Ishikawa (cell line): ENCODE measurements around the gene KLF9.

ENCODE experiments used
- EGR1 ChIP-seq: IDR thresholded peaks from 2 replicates; pipeline ENCODE4 v1.6.1; 2012
- EP300 ChIP-seq: IDR thresholded peaks from 2 replicates; pipeline ENCODE4 v1.6.1; 2012; ENCODE audit warnings: borderline replicate concordance
- FOXM1 ChIP-seq: IDR thresholded peaks from 2 replicates; pipeline ENCODE4 v1.6.1; 2012; ENCODE audit warnings: low read depth, borderline replicate concordance
- NFIC ChIP-seq: IDR thresholded peaks from 2 replicates; pipeline ENCODE4 v1.6.1; 2012
- RAD21 ChIP-seq: IDR thresholded peaks from 2 replicates; pipeline ENCODE4 v1.6.1; 2012; ENCODE audit warnings: low read depth
- TAF1 ChIP-seq: IDR thresholded peaks from 2 replicates; pipeline ENCODE4 v1.6.1; 2012; ENCODE audit warnings: low read depth, mild to moderate bottlenecking
- TF ChIP-seq, protein P1 (sequence below): IDR thresholded peaks from 2 replicates; pipeline ENCODE4 v1.6.1; 2012; ENCODE audit warnings: low read depth, mild to moderate bottlenecking
- TF ChIP-seq, protein P2 (sequence below): IDR thresholded peaks from 2 replicates; pipeline ENCODE4 v1.6.1; 2012
- TF ChIP-seq, protein P3 (sequence below): IDR thresholded peaks from 2 replicates; pipeline ENCODE4 v1.6.1; 2012

DNA sequence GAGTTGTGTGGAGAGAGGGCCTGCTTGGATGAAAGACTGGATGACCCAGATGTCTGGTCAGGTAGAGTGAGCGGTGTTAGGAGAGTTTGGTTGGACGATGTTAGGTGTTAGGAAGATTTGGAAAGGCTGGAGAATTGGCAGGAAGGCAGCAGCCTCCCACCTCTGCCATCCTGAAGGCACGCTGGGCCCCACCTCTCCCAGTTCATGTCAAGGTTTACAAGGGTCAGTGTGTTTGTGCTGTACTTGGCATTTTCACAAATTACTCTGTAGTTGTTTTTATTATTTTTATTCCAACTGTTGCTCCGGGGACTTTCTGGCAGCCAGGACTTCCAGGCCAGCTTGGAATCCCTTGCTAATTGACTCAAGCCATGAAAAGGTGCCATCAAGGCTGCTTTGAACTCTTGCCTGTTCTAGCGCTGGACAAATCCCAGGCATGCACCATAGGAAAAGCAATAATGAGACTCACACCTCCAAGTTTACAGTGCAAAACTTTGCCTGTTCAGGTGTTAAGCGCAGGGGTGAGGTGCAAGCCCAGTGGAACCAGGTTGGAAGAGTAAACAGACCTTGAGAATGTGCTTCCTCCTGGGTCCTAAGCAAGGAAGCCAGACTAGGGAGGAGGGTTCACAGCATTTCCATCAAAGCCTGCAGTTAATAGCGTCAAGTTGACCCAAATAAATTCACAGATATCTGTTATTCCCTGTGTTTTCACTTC, 41.7 kb upstream of the KLF9 start:
- TF ChIP-seq RAD21 (no peak), EP300 (no peak), EGR1 (no peak), NFIC (no peak), TAF1 (no peak), FOXM1 (no peak)
- TF ChIP-seq, protein P1, sequence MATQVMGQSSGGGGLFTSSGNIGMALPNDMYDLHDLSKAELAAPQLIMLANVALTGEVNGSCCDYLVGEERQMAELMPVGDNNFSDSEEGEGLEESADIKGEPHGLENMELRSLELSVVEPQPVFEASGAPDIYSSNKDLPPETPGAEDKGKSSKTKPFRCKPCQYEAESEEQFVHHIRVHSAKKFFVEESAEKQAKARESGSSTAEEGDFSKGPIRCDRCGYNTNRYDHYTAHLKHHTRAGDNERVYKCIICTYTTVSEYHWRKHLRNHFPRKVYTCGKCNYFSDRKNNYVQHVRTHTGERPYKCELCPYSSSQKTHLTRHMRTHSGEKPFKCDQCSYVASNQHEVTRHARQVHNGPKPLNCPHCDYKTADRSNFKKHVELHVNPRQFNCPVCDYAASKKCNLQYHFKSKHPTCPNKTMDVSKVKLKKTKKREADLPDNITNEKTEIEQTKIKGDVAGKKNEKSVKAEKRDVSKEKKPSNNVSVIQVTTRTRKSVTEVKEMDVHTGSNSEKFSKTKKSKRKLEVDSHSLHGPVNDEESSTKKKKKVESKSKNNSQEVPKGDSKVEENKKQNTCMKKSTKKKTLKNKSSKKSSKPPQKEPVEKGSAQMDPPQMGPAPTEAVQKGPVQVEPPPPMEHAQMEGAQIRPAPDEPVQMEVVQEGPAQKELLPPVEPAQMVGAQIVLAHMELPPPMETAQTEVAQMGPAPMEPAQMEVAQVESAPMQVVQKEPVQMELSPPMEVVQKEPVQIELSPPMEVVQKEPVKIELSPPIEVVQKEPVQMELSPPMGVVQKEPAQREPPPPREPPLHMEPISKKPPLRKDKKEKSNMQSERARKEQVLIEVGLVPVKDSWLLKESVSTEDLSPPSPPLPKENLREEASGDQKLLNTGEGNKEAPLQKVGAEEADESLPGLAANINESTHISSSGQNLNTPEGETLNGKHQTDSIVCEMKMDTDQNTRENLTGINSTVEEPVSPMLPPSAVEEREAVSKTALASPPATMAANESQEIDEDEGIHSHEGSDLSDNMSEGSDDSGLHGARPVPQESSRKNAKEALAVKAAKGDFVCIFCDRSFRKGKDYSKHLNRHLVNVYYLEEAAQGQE = no peak
- TF ChIP-seq, protein P2, sequence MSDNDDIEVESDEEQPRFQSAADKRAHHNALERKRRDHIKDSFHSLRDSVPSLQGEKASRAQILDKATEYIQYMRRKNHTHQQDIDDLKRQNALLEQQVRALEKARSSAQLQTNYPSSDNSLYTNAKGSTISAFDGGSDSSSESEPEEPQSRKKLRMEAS = no peak
- TF ChIP-seq, protein P3, sequence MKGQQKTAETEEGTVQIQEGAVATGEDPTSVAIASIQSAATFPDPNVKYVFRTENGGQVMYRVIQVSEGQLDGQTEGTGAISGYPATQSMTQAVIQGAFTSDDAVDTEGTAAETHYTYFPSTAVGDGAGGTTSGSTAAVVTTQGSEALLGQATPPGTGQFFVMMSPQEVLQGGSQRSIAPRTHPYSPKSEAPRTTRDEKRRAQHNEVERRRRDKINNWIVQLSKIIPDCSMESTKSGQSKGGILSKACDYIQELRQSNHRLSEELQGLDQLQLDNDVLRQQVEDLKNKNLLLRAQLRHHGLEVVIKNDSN = no peak
